H9 (cell line): ENCODE measurements around the gene TYK2. TPM values are rescaled to one million over a fixed set of nuclear protein-coding genes. Genes with fewer than 3 reads are reported as not detected.

Source experiments
- DNase-seq: peaks from one replicate; pipeline ENCODE4 v3.0.0-alpha.2; 2017
- H2AFZ ChIP-seq: one replicate; pipeline ENCODE4 v1.6.1; 2013; ENCODE audit warnings: mild to moderate bottlenecking, low read length, control low read depth, moderate library complexity
- H2AK5ac ChIP-seq: 2 replicates; pipeline ENCODE4 v1.6.1; 2013; ENCODE audit warnings: low read length, control low read depth, mixed read lengths; ENCODE audit not compliant: insufficient read length
- H2BK120ac ChIP-seq: one replicate; pipeline ENCODE4 v1.6.1; 2013; ENCODE audit warnings: low read depth, mild to moderate bottlenecking, low read length, control low read depth, inconsistent platforms; ENCODE audit not compliant: poor library complexity, severe bottlenecking
- H2BK12ac ChIP-seq: 2 replicates; pipeline ENCODE4 v1.6.1; 2013; ENCODE audit warnings: low read length, control low read depth, mixed read lengths, low read depth; ENCODE audit not compliant: insufficient read length
- H2BK15ac ChIP-seq: 2 replicates; pipeline ENCODE4 v1.6.1; 2013; ENCODE audit warnings: low read depth, low read length, control low read depth
- H2BK20ac ChIP-seq: one replicate; pipeline ENCODE4 v1.6.1; 2013; ENCODE audit warnings: low read depth, mild to moderate bottlenecking, low read length, control low read depth, inconsistent platforms; ENCODE audit not compliant: poor library complexity, severe bottlenecking
- H2BK5ac ChIP-seq: 2 replicates; pipeline ENCODE4 v1.6.1; 2013; ENCODE audit warnings: low read length, control low read depth, mixed read lengths; ENCODE audit not compliant: insufficient read length
- H3K14ac ChIP-seq: 2 replicates; pipeline ENCODE4 v1.6.1; 2013; ENCODE audit warnings: low read length, control low read depth; ENCODE audit not compliant: insufficient read depth
- H3K18ac ChIP-seq: 2 replicates; pipeline ENCODE4 v1.6.1; 2013; ENCODE audit warnings: low read depth, mild to moderate bottlenecking, mixed read lengths, low read length, control low read depth; ENCODE audit not compliant: insufficient read length
- H3K23ac ChIP-seq: 2 replicates; pipeline ENCODE4 v1.6.1; 2013; ENCODE audit warnings: low read length, control low read depth, mixed read lengths, low read depth; ENCODE audit not compliant: insufficient read length
- H3K23me2 ChIP-seq: 2 replicates; pipeline ENCODE4 v1.6.1; 2013; ENCODE audit warnings: low read depth, mild to moderate bottlenecking, mixed read lengths, low read length, control low read depth; ENCODE audit not compliant: insufficient read length, poor library complexity, severe bottlenecking
- H3K27ac ChIP-seq: 2 replicates; pipeline ENCODE4 v1.5.1; 2013; ENCODE audit warnings: low read length, control low read depth, mixed read lengths, low read depth; ENCODE audit not compliant: insufficient read length
- H3K27me3 ChIP-seq: 2 replicates; pipeline ENCODE4 v1.6.1; 2013; ENCODE audit warnings: low read length, control low read depth, inconsistent platforms; ENCODE audit not compliant: insufficient read depth
- H3K4ac ChIP-seq: 2 replicates; pipeline ENCODE4 v1.6.1; 2013; ENCODE audit warnings: low read depth, mild to moderate bottlenecking, control low read depth, inconsistent platforms, low read length, moderate library complexity
- H3K4me1 ChIP-seq: 2 replicates; pipeline ENCODE4 v1.6.1; 2013; ENCODE audit warnings: low read length, control low read depth, inconsistent platforms; ENCODE audit not compliant: insufficient read depth
- H3K4me2 ChIP-seq: 2 replicates; pipeline ENCODE4 v1.6.1; 2013; ENCODE audit warnings: low read length, control low read depth, mixed read lengths; ENCODE audit not compliant: insufficient read length, insufficient read depth
- H3K56ac ChIP-seq: 2 replicates; pipeline ENCODE4 v1.6.1; 2013; ENCODE audit warnings: low read depth, mild to moderate bottlenecking, mixed read lengths, low read length, control low read depth; ENCODE audit not compliant: insufficient read length
- H3K79me1 ChIP-seq: 2 replicates; pipeline ENCODE4 v1.6.1; 2013; ENCODE audit warnings: low read depth, mild to moderate bottlenecking, moderate library complexity, low read length, control low read depth, inconsistent platforms; ENCODE audit not compliant: insufficient read depth, poor library complexity, severe bottlenecking
- H3K79me2 ChIP-seq: 2 replicates; pipeline ENCODE4 v1.6.1; 2013; ENCODE audit warnings: low read length, control low read depth, inconsistent platforms; ENCODE audit not compliant: insufficient read depth
- H3K9ac ChIP-seq: 2 replicates; pipeline ENCODE4 v1.6.1; 2013; ENCODE audit warnings: low read length, control low read depth, mixed read lengths; ENCODE audit not compliant: insufficient read length; ENCODE audit errors: extremely low read depth
- H3K9me3 ChIP-seq: one replicate; pipeline ENCODE4 v1.6.1; 2013; ENCODE audit warnings: low read depth, low read length, inconsistent platforms; ENCODE audit not compliant: control insufficient read depth
- H3T11ph ChIP-seq: one replicate; pipeline ENCODE4 v1.6.1; 2013; ENCODE audit warnings: mild to moderate bottlenecking, low read length, control low read depth, inconsistent platforms
- H4K20me1 ChIP-seq: one replicate; pipeline ENCODE4 v1.6.1; 2013; ENCODE audit not compliant: control insufficient read depth, insufficient read length, insufficient read depth
- H4K5ac ChIP-seq: 2 replicates; pipeline ENCODE4 v1.6.1; 2013; ENCODE audit warnings: low read depth, mild to moderate bottlenecking, mixed read lengths, low read length, control low read depth; ENCODE audit not compliant: insufficient read length
- H4K8ac ChIP-seq: replicated peaks from 2 replicates; pipeline ENCODE4 v1.6.1; 2013; ENCODE audit warnings: low read length, control low read depth, mixed read lengths, low read depth; ENCODE audit not compliant: insufficient read length
- H4K91ac ChIP-seq: 2 replicates; pipeline ENCODE4 v1.6.1; 2013; ENCODE audit warnings: low read depth, mild to moderate bottlenecking, moderate library complexity, mixed read lengths, low read length, control low read depth; ENCODE audit not compliant: insufficient read length
- H3K27ac Mint-ChIP-seq, 3 experiments: 2 replicates in 2 of 3; 3 replicates in 1 of 3; pipeline ENCODE4 v1.8.0; 2020 to 2021; ENCODE audit warnings: mixed read lengths in 3 of 3, mild to moderate bottlenecking in 1 of 3, moderate library complexity in 1 of 3
- H3K27me3 Mint-ChIP-seq: 2 replicates; pipeline ENCODE4 v1.8.0; 2021; ENCODE audit warnings: low read depth, mild to moderate bottlenecking, moderate library complexity, mixed read lengths
- H3K36me3 Mint-ChIP-seq, 3 experiments: 2 replicates in 2 of 3; 3 replicates in 1 of 3; pipeline ENCODE4 v1.8.0; 2020 to 2021; ENCODE audit warnings: low read depth in 3 of 3, mixed read lengths in 3 of 3; ENCODE audit not compliant: insufficient read depth in 1 of 3
- H3K4me1 Mint-ChIP-seq, 2 experiments: 2 replicates each; pipeline ENCODE4 v1.8.0; 2020; ENCODE audit warnings: mixed read lengths in 2 of 2
- H3K4me3 Mint-ChIP-seq, 2 experiments: 2 replicates in 1 of 2; 3 replicates in 1 of 2; pipeline ENCODE4 v1.8.0; 2020 to 2021; ENCODE audit warnings: mild to moderate bottlenecking in 2 of 2, mixed read lengths in 2 of 2, moderate library complexity in 1 of 2
- H3K9me3 Mint-ChIP-seq, 2 experiments: 2 replicates in 1 of 2; 3 replicates in 1 of 2; pipeline ENCODE4 v1.8.0; 2020; ENCODE audit warnings: mild to moderate bottlenecking in 2 of 2, mixed read lengths in 2 of 2, moderate library complexity in 1 of 2
- CTCF ChIP-seq: fragments of 200-600 bp; sonication (generic); conservative IDR thresholded peaks from 3 replicates; pipeline ENCODE4 v1.8.0; 2021; ENCODE audit warnings: antibody characterized with exemption, mild to moderate bottlenecking
- WGBS: extraction: QIAGEN DNeasy Blood & Tissue Kit; methylation state at CpG from one replicate; pipeline ENCODE4 v1.1.7; 2013; ENCODE audit warnings: missing lambda C conversion rate, low lambda C conversion rate, mixed read lengths; ENCODE audit not compliant: insufficient read length; ENCODE audit errors: extremely low coverage; 5-methylcytosine and 5-hydroxymethylcytosine counted together
- total RNA-seq: library from RNA; stranded (reverse); gene quantifications from 2 replicates; pipeline ENCODE4 v1.2.1, GENCODE V29; 2021

The TYK2 gene
- total RNA-seq, 1 experiment from 2014 or later: 61.4 TPM

- Mint-ChIP-seq H3K36me3 (no peaks in the 10 kb centered on the region), H3K4me1 (peaks cover 16 to 20% of the 10 kb centered on the region in 2 experiments), H3K27me3 (peaks cover 94% of the 10 kb centered on the region), H3K4me3 (peak overlapping the region; percentile 15 to 59; a peak in 4 of 5 replicates), H3K9me3 (no peaks in the 10 kb centered on the region; a peak in 1 of 5 replicates), H3K27ac (no peak overlapping the region)
- Histone ChIP-seq H2AK5ac (no peak overlapping the region), H3K23ac (no peak overlapping the region), H2BK20ac (no peak overlapping the region), H3K18ac (no peak overlapping the region), H3K27me3 (peaks cover 53% of the 10 kb centered on the region), H3K79me1 (no peaks in the 10 kb centered on the region), H2BK120ac (no peak overlapping the region), H3K27ac (no peak overlapping the region), H2BK12ac (no peak overlapping the region), H4K5ac (no peak overlapping the region), H2BK15ac (no peak overlapping the region), H3K4me2 (peak overlapping the region; percentile 61), H3K23me2 (peaks cover 12% of the 10 kb centered on the region), H3K4ac (no peak overlapping the region), H3K56ac (no peak overlapping the region), H3K79me2 (no peaks in the 10 kb centered on the region), H4K91ac (no peak overlapping the region), H2AFZ (no peak overlapping the region), H2BK5ac (no peak overlapping the region), H3K9ac (no peak overlapping the region), H3K14ac (no peak overlapping the region), H3T11ph (no peak overlapping the region), H4K8ac (no peak overlapping the region), H3K9me3 (no peaks in the 10 kb centered on the region), H3K4me1 (no peaks in the 10 kb centered on the region), H4K20me1 (no peaks in the 10 kb centered on the region)
- no CpG with 5 or more reads among the region's 38 CpGs for WGBS
- peak; percentile 89 for DNase-seq
- TF ChIP-seq CTCF: peak; percentile 97
These were observed 43.8 kb upstream of the TYK2 start for GRCh38 chr19:10424011-10424637.
